Kidney tubule cell (primary cell): ENCODE measurements around the gene DLG4.
"Not testable (repeated sequence)": the region's sequence is repeated elsewhere in the genome, so short reads cannot be mapped to it uniquely, and the experiment has no call there.

Source experiments
- DNase-seq: peaks from one replicate; pipeline ENCODE4 v3.0.0-alpha.2; 2018; ENCODE audit warnings: low spot score

Gene DLG4

GRCh38 chr17:7184091-7184488 is 35.5 kb downstream of the DLG4 start:
- peak; percentile 86 for DNase-seq

GRCh38 chr17:7183433-7184090 is 36.1 kb downstream of the DLG4 start:
- DNase-seq = peak; percentile 40

GRCh38 chr17:7182101-7182500 is 37.5 kb downstream of the DLG4 start:
- DNase-seq = not testable (repeated sequence)

- DNase-seq = no peak
Measured at GRCh38 chr17:7179317-7180254, 40.0 kb downstream of the DLG4 start, which contains the start of gene ASGR1. Gene ASGR1, minus strand, starts transcription at chr17:7179370. Its CDS starts 807 bp downstream, at chr17:7178563.

GRCh38 chr17:7178973-7179316 is 40.7 kb downstream of the DLG4 start:
- DNase-seq = no peak

- DNase-seq = peak; percentile 18
Measured at GRCh38 chr17:7177954-7178477, 41.6 kb downstream of the DLG4 start.

- DNase-seq = peak; percentile 49
Measured at GRCh38 chr17:7177191-7177953, 42.3 kb downstream of the DLG4 start.

- no peak for DNase-seq
Measured at GRCh38 chr17:7176841-7177190, 42.8 kb downstream of the DLG4 start.

GRCh38 chr17:7176107-7176840 is 43.4 kb downstream of the DLG4 start:
- no peak for DNase-seq

GRCh38 chr17:7175330-7175733 is 44.3 kb downstream of the DLG4 start:
- DNase-seq = no peak

- no peak for DNase-seq
Measured at GRCh38 chr17:7174603-7175326, 44.9 kb downstream of the DLG4 start.

- peak; percentile 20 for DNase-seq
Measured at GRCh38 chr17:7173687-7174602, 45.7 kb downstream of the DLG4 start.

- DNase-seq = not testable (repeated sequence)
Measured at GRCh38 chr17:7172522-7173191, 47.0 kb downstream of the DLG4 start.

- DNase-seq = not testable (repeated sequence)
Measured at GRCh38 chr17:7169565-7169908, 50.1 kb downstream of the DLG4 start.

- DNase-seq = not testable (repeated sequence)
Measured at GRCh38 chr17:7168841-7169564, 50.6 kb downstream of the DLG4 start.

- DNase-seq = no peak
Measured at GRCh38 chr17:7167832-7168231, 51.8 kb downstream of the DLG4 start.

- DNase-seq = no peak
Measured at GRCh38 chr17:7166873-7167272, 52.8 kb downstream of the DLG4 start.

- not testable (repeated sequence) for DNase-seq
Measured at GRCh38 chr17:7159571-7159970, 60.1 kb downstream of the DLG4 start.

- DNase-seq = not testable (repeated sequence)
Measured at GRCh38 chr17:7158424-7158823, 61.2 kb downstream of the DLG4 start.
